Right kidney (tissue), 9 donors: ENCODE data around the gene ZNF549.
"Not testable (repeated sequence)": the region's sequence is repeated elsewhere in the genome, so short reads cannot be mapped to it uniquely, and the experiment has no call there.

Experiments used
- DNase-seq: peaks from one replicate; pipeline ENCODE4 v3.0.0-alpha.2; 2016
- long read RNA-seq, 8 donors: transcript quantifications; one replicate each; lab custom pipeline, GENCODE V29; 2026

ZNF549 gene
- long read RNA-seq, donor 1, full-length matches to known transcripts: 2 of 2 reads
- long read RNA-seq, donor 1, partial matches to known transcripts: 0 of 2 reads
- long read RNA-seq, donor 1, other reads (novel, unspliced or antisense): 0 of 2 reads
- long read RNA-seq, donor 2, full-length matches to known transcripts: 1 of 1 reads
- long read RNA-seq, donor 2, partial matches to known transcripts: 0 of 1 reads
- long read RNA-seq, donor 2, other reads (novel, unspliced or antisense): 0 of 1 reads
- long read RNA-seq, donor 3, full-length matches to known transcripts: 4 of 4 reads
- long read RNA-seq, donor 3, partial matches to known transcripts: 0 of 4 reads
- long read RNA-seq, donor 3, other reads (novel, unspliced or antisense): 0 of 4 reads
- long read RNA-seq, donor 4, full-length matches to known transcripts: 7 of 7 reads
- long read RNA-seq, donor 4, partial matches to known transcripts: 0 of 7 reads
- long read RNA-seq, donor 4, other reads (novel, unspliced or antisense): 0 of 7 reads
- long read RNA-seq, donor 5, full-length matches to known transcripts: 1 of 1 reads
- long read RNA-seq, donor 5, partial matches to known transcripts: 0 of 1 reads
- long read RNA-seq, donor 5, other reads (novel, unspliced or antisense): 0 of 1 reads
- long read RNA-seq, donor 6, full-length matches to known transcripts: 1 of 1 reads
- long read RNA-seq, donor 6, partial matches to known transcripts: 0 of 1 reads
- long read RNA-seq, donor 6, other reads (novel, unspliced or antisense): 0 of 1 reads
- long read RNA-seq, donor 7, full-length matches to known transcripts: 2 of 2 reads
- long read RNA-seq, donor 7, partial matches to known transcripts: 0 of 2 reads
- long read RNA-seq, donor 7, other reads (novel, unspliced or antisense): 0 of 2 reads
- long read RNA-seq, donor 8, full-length matches to known transcripts: 2 of 2 reads
- long read RNA-seq, donor 8, partial matches to known transcripts: 0 of 2 reads
- long read RNA-seq, donor 8, other reads (novel, unspliced or antisense): 0 of 2 reads

DNA sequence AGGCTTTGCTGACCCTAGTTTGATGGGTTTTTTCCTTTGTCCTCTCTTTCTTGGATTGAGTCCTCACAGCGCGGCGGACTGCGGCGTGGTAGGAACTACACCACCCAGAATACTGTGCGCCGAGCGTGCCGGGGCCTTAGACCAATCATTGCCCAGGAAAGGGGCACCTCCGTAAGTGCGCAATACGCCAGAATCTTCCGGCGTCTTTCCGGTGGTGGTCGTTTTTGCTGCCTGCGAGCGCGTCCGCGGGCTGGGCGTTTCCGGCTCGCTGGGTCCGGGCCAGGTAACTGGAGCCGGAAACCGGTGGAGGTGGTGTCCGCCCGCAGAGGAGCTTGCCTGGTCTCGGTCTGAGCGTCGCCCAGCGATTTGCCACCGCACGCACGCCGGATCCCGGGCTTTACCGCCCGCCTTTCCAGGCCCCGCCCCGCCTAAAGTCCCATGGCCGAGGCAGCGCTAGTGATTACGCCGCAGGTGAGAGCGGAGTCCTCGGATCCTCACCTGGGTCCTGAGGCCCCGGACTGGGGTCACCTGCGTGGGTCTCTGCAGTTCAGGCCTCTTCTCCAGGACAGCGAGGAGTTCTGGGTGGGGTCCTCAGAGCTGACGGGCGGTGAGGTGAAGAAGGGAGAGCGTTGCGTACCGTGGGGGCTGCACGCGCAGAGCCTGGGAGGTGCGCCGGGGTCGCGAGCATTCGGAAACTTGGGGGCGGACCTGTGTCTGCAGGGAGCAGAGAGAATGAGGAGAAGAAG, at the start of gene ZNF549:
Gene ZNF549 (plus strand): TSS at position 221 of the 746 bp plus-strand sequence. CDS start 218 bp downstream, at position 439.
- DNase-seq: peak; percentile 83

DNA sequence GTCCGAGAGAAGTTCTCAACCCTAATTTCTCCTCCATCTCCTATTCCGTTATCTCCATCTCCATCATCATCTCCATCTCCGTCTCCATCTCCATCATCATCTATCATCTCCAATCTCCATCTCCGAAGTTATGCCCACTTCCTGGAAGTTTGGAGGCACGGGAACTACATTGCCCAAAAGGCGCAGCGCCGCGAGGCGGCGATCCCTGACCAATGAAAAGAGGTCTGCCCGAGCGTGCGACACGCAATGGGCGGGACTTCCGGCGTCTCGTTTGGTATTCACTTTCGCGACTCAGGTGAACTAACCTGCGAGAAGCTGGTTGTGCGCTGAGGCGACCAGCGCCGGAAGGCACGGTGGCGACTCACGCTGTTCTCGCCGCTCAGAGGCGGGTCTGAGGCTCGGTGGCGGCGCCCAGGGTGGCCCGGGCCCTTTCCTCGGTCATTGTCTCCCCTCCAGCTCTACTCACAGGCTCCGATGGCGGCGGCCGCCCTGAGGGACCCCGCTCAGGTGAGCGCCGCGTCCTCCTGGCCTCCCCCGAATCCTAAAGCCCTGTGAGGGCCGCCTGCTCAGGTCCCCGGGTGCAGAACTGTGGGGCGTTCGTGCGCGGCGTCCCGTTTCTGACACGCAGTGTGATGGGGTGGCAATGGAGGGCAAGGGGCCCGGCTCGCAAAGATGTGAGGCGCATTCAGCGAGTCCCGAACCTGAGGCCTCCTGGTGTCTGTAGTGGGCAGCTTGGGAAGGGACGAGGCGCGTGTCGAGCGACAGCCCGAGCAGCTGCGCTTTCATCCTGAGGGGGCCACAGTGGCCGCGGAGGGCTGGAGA, 39.5 kb upstream of the ZNF549 start, which contains the start of gene ZNF419:
Gene ZNF419 (plus strand): TSS at position 274 of the 822 bp plus-strand sequence. CDS start 201 bp downstream, at position 475.
- DNase-seq: peak; percentile 88

DNA sequence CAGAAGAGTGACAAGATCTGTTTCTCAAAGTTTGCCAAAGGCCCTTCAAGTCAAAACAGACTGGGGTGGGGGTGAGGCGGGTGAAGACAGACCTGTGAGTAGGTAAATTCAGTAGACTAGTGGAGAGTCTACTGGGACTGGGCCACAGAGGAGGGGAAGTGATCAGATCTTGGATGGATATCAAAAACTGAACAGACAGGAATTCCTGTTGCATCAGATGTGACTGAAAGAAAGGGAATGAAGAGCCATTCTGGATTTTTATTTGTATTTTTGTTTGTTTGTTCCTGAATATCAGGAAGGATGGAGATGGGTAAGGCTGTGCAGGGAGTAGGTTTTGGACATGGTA, 38.9 kb upstream of the ZNF549 start:
- not testable (repeated sequence) for DNase-seq

- DNase-seq: not testable (repeated sequence)
These were observed 27.9 kb upstream of the ZNF549 start for GRCh38 chr19:57499332-57499679.

DNA sequence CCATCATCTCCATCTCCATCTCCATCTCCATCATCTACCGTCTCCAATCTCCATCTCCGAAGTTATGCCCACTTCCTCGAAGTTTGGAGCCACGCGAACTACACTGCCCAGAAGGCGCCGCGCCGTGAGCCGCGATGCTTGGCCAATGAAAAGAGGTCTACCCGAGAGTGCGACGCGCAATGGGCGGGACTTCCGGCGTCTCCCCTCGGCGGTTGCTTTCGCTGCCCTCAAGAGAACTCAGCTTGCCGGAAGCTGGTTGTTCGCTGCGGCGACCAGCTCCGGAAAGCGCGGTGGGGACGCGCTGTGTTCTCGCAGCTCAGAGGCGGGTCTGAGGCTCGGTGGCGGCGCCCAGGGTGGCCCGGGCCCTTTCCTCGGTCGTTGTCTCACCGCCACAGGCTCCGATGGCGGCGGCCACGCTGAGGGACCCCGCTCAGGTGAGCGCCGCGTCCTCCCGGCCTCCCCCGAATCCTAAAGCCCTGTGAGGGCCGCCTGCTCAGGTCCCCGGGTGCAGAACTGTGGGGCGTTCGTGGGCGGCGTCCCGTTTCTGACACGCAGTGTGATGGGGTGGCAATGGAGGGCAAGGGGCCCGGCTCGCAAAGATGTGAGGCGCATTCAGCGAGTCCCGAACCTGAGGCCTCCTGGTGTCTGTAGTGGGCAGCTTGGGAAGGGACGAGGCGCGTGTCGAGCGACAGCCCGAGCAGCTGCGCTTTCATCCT, 27.3 kb upstream of the ZNF549 start, which contains the start of gene ZNF773:
Gene ZNF773 (plus strand): TSS at position 259 of the 716 bp plus-strand sequence. CDS start 143 bp downstream, at position 402.
- peak; percentile 83 for DNase-seq

- not testable (repeated sequence) for DNase-seq
These were observed 26.8 kb upstream of the ZNF549 start for GRCh38 chr19:57500400-57500799.

DNA sequence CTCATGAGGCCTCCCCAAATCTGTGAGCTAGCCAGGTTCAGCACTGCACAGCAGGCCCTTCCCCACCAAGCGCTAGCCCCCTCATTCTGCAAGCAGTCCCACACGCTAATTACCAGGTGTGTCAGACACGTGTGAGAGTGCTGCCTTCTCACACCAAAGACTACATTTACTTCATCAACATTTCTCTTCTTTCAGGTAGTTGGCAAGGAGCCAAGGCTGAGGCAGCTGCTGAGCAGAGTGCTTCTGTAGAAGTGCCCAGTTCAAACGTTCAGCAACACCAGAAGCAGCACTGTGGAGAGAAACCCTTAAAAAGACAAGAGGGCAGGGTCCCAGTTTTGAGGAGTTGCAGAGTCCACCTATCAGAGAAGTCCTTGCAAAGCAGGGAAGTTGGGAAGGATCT, 21.0 kb upstream of the ZNF549 start:
- no peak for DNase-seq

GRCh38 chr19:57511484-57511883, 15.7 kb upstream of the ZNF549 start:
- DNase-seq: no peak

GRCh38 chr19:57512845-57513244, 14.3 kb upstream of the ZNF549 start:
- peak; percentile 8 for DNase-seq

DNA sequence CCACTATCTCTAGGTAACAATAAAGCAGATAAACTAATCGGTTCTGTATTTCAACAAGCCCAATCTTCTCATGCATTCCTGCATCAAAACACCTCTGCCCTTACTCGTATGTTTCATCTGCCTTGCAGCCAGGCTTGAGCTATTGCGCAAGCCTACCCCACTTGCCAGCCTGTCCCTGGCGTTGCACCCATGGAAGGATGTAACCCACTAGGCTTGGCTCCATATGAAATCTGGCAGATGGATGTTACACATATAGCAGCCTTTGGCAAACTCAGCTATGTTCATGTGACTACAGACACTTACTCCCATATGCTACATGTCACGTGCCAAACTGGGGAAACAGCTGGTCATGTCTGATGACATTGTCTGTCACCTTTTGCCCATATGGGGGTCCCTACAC, 11.9 kb upstream of the ZNF549 start:
- DNase-seq: no peak

DNA sequence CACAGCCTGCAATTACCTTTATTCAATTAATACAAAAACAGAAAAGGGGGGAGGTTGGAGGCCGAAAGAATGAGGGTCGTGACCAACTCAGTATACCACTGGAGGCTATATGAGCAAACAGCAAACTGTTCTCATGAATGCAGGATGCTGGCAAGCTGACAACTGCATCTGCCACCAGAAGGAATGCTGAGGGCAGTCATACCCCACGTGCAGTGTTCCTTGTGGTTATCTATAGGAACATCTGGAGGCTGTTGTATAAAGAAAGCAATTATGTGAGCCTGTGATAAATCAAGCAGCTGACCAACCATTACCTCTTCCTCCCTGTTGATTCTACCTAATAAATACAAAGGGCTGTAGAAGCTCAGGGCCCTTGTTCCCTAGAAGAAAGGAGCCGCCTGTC, 9.1 kb upstream of the ZNF549 start:
- DNase-seq: not testable (repeated sequence)

- no peak for DNase-seq
These were observed 10.9 kb downstream of the ZNF549 start for GRCh38 chr19:57537953-57538547.

DNA sequence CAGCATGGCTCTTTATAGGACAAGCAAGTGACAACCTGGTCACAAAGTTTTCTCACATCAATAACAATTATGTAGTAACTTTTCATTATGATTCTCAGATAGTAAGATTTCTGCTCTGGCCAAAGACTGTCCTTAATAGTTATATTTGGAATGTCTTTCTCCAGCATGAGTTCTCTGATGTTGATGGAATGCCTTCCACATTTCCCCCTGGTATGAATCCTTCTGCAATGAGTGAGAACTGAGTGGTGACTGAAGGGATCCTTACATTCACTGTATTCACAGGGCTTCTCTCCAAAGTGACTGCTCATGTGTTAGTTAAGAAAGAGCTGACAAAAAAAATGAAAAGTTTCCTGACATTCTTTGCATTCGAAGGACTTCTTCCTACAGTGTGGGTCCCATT, 19.4 kb downstream of the ZNF549 start:
- DNase-seq: no peak

DNA sequence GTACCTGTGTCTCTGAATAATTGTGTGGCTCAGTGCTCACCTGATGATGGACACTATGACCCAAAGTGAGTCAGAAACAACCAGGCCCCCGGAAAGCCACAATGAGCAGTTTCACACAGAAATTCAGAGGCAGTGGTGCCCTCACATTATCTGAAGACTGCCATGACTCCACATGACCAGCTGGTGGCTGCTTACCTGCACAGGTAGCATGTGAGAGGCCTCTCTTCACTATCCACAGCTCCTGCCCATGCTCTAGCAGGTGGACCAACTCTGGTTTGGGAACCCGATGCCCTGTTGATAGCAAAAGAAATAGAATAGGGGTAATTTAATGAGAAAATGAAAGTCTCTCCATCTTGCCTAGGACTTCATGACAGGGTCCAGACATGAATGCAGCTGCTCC, 25.3 kb downstream of the ZNF549 start:
- no peak for DNase-seq

- DNase-seq: no peak
These were observed 30.5 kb downstream of the ZNF549 start for GRCh38 chr19:57557659-57558058.

DNA sequence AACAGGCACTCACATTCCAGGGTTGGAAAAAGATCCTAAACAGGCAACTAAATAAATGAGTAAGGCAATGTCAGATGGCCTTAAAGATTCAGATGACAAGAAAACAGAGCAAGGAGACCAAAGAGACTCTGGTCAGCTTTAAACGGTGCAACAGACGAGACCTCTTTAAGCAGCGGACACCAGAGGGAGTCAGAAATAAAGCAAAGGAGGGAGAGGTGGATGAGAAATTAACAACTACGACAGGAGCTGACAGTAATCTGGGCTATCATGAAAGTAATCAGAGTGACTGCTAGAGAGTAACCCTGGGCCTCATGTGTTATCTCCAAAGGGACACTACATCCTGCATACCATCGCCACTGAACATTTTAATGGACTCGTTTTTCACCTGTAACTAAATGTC, 31.4 kb downstream of the ZNF549 start:
- DNase-seq: no peak

- DNase-seq: no peak
These were observed 31.9 kb downstream of the ZNF549 start for GRCh38 chr19:57559008-57559403.

DNA sequence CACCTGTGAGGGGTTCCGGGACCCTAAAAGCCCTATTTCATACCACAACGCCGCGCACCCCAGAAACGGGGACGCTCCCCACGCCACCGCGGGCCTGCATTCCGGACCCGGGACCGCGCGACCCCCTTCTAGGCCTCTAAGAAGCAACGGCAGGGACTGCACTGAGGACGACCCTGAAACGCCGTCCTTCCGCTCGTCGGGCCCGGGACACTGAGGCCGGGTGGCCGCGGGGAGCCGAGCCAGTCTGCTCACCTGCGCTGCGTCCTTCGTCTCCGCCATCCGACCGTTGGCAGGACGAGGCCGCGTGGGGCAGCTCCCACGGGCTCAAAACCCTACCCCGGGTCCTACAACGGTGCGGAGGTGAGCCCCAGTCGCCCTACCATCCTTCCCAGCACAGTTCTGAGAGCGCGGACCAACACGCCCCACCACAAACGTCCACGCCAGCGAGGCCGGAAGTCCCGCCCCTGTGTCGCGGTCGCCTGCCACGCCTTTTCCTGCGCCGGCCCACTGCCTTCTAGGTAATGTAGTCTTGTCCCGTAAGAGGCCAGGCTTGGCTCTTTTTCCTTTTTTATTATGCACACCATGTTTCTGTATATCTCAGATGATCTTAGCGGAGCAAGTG, 32.4 kb downstream of the ZNF549 start, which contains the start of gene ZNF550:
Gene ZNF550 (minus strand): TSS at position 460 of the 622 bp plus-strand sequence. CDS start 181 bp downstream, at position 279.
- peak; percentile 85 for DNase-seq

DNA sequence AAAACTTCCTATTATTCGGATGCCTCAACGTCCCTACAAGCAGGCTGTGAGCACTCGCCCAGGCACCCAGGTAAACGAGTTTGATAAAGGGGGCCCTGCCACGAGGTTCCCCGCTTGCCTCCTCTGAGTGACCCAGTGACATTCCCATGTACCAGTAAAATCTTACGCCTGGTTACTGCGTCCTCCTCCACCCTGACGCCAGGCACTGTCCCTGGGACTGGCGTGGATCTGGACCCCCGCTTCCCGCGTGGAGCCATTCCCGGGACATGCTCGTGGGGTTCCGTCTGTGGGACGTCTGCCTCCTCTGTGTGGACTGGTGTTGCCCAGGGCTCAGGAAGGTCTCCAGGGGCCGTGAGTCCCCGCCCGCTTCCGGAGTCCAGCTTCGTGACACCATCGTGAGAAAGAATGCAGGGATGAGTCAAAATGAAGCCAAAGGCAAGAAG, 32.9 kb downstream of the ZNF549 start:
- no peak for DNase-seq
